ENCODE results near the gene MEGF11. TPM values are rescaled to one million over a fixed set of nuclear protein-coding genes. Genes with fewer than 3 reads are reported as not detected.

MEGF11 gene
- total and polyA plus RNA-seq, 8 donors, result 0.05 to 0.92 (median 0.14) TPM; not detected in 4

- intact Hi-C loops (cut with DNase I; ENCODE audit: low total_unique reads), result no loop called here
- Histone ChIP-seq H3K27me3 (peaks cover 0 to 2% (median 0%) of the 10 kb centered on the region in 3 donors), H3K4me1 (no peaks in the 10 kb centered on the region), H3K36me3 (no peaks in the 10 kb centered on the region), H3K27ac (no peak overlapping the region), H3K9me3 (no peaks in the 10 kb centered on the region), H3K4me3 (no peak overlapping the region)
- DNase-seq, result no peak
- no peak for TF ChIP-seq EP300 (IDR thresholded peaks at IDR 0.05)
- TF ChIP-seq POLR2AphosphoS5 (IDR thresholded peaks at IDR 0.05), result no peak
- TF ChIP-seq CTCF (IDR thresholded peaks at IDR 0.05), result no peak
- no peak for TF ChIP-seq POLR2A (IDR thresholded peaks at IDR 0.05)
- WGBS, 5 donors, result 36 to 69% (median 55%) methylated on average over 4 of the region's 4 CpGs
Observed at GRCh38 chr15:66066005-66066404, 187.5 kb downstream of the MEGF11 start.

- H3K36me3 ChIP-seq, result no peaks in the 10 kb centered on the region
- intact Hi-C loops (cut with DNase I; ENCODE audit: low total_unique reads), result no loop called here
- TF ChIP-seq POLR2AphosphoS5 (IDR thresholded peaks at IDR 0.05) (no peak), CTCF (IDR thresholded peaks at IDR 0.05) (no peak), EP300 (IDR thresholded peaks at IDR 0.05) (no peak), POLR2A (IDR thresholded peaks at IDR 0.05) (no peak)
- DNase-seq, result no peak
- H3K27ac ChIP-seq, result no peak overlapping the region
- WGBS, 5 donors, result 42 to 61% (median 53%) methylated on average over 6 of the region's 6 CpGs
- no peaks in the 10 kb centered on the region for H3K4me1 ChIP-seq
- H3K9me3 ChIP-seq, result no peaks in the 10 kb centered on the region
- peaks cover 0 to 6% (median 0%) of the 10 kb centered on the region in 3 donors for H3K27me3 ChIP-seq
- no peak overlapping the region for H3K4me3 ChIP-seq
Observed at GRCh38 chr15:66065325-66065724, 188.2 kb downstream of the MEGF11 start.

GRCh38 chr15:66063147-66063546, 190.4 kb downstream of the MEGF11 start:
- no peak for TF ChIP-seq POLR2AphosphoS5 (IDR thresholded peaks at IDR 0.05)
- TF ChIP-seq POLR2A (IDR thresholded peaks at IDR 0.05), result no peak
- no peak for TF ChIP-seq CTCF (IDR thresholded peaks at IDR 0.05)
- TF ChIP-seq EP300 (IDR thresholded peaks at IDR 0.05), result no peak
- Histone ChIP-seq H3K27ac (no peak overlapping the region), H3K27me3 (peaks cover 0 to 19% (median 0%) of the 10 kb centered on the region in 3 donors), H3K4me1 (no peaks in the 10 kb centered on the region), H3K36me3 (no peaks in the 10 kb centered on the region), H3K9me3 (no peaks in the 10 kb centered on the region), H3K4me3 (no peak overlapping the region)
- no peak for DNase-seq
- intact Hi-C loops (cut with DNase I; ENCODE audit: low total_unique reads), result no loop called here

GRCh38 chr15:66057089-66057488, 196.5 kb downstream of the MEGF11 start:
- H3K27me3 ChIP-seq, result peaks cover 0 to 22% (median 0%) of the 10 kb centered on the region in 3 donors
- WGBS, 5 donors, result 55 to 73% (median 63%) methylated on average over 7 of the region's 7 CpGs
- TF ChIP-seq POLR2AphosphoS5 (IDR thresholded peaks at IDR 0.05) (no peak), POLR2A (IDR thresholded peaks at IDR 0.05) (no peak), EP300 (IDR thresholded peaks at IDR 0.05) (no peak), CTCF (IDR thresholded peaks at IDR 0.05) (no peak)
- no peak for DNase-seq
- H3K9me3 ChIP-seq, result no peaks in the 10 kb centered on the region
- no peak overlapping the region for H3K27ac ChIP-seq
- H3K4me3 ChIP-seq, result no peak overlapping the region
- intact Hi-C loops (cut with DNase I; ENCODE audit: low total_unique reads), result no loop called here
- H3K36me3 ChIP-seq, result no peaks in the 10 kb centered on the region
- no peaks in the 10 kb centered on the region for H3K4me1 ChIP-seq
